HAP-1 (cell line): ENCODE measurements around the gene GPLD1.

Source experiments
- DNase-seq, 2 experiments: peaks; one replicate each; pipeline ENCODE4 v3.0.0-alpha.2; 2016 to 2020; ENCODE audit warnings: low spot score in 2 of 2
- H3K27me3 ChIP-seq: fragments of 250-450 bp; sonication (Bioruptor Pico); 2 replicates; pipeline ENCODE4 v1.5.1; 2020; ENCODE audit warnings: low read depth, mild to moderate bottlenecking, moderate library complexity
- H3K36me3 ChIP-seq: fragments of 250-450 bp; sonication (Bioruptor Pico); replicated peaks from 2 replicates; pipeline ENCODE4 v1.5.1; 2020; ENCODE audit warnings: mild to moderate bottlenecking
- H3K4me1 ChIP-seq: fragments of 250-450 bp; sonication (Bioruptor Pico); 2 replicates; pipeline ENCODE4 v1.5.1; 2020; ENCODE audit warnings: mild to moderate bottlenecking
- H3K4me3 ChIP-seq: fragments of 250-450 bp; sonication (Bioruptor Pico); 2 replicates; pipeline ENCODE4 v1.5.1; 2020; ENCODE audit warnings: mild to moderate bottlenecking, moderate library complexity
- H3K9me3 ChIP-seq: fragments of 250-450 bp; sonication (Bioruptor Pico); 2 replicates; pipeline ENCODE4 v1.5.1; 2020; ENCODE audit warnings: mild to moderate bottlenecking, moderate library complexity
- in situ Hi-C: fragments of 300-500 bp; cut with MboI; formaldehyde crosslinking; loops from 3 replicates; pipeline ENCODE4 v1.14.3; 2020; ENCODE audit warnings: low sequenced_read_pairs, inconsistent platforms, mixed read lengths

GPLD1 gene, protein sequence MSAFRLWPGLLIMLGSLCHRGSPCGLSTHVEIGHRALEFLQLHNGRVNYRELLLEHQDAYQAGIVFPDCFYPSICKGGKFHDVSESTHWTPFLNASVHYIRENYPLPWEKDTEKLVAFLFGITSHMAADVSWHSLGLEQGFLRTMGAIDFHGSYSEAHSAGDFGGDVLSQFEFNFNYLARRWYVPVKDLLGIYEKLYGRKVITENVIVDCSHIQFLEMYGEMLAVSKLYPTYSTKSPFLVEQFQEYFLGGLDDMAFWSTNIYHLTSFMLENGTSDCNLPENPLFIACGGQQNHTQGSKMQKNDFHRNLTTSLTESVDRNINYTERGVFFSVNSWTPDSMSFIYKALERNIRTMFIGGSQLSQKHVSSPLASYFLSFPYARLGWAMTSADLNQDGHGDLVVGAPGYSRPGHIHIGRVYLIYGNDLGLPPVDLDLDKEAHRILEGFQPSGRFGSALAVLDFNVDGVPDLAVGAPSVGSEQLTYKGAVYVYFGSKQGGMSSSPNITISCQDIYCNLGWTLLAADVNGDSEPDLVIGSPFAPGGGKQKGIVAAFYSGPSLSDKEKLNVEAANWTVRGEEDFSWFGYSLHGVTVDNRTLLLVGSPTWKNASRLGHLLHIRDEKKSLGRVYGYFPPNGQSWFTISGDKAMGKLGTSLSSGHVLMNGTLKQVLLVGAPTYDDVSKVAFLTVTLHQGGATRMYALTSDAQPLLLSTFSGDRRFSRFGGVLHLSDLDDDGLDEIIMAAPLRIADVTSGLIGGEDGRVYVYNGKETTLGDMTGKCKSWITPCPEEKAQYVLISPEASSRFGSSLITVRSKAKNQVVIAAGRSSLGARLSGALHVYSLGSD

GRCh38 chr6:24489470-24489869 is at the start of gene GPLD1:
GPLD1 (minus strand) TSS chr6:24489578; CDS start chr6:24489511, 67 bp downstream.
- no peak within 1 kb of the TSS for H3K4me3 ChIP-seq
- peaks cover 8% of the 10 kb centered on the region for H3K4me1 ChIP-seq
- DNase-seq = no peak
- no peaks in the 10 kb centered on the region for H3K27me3 ChIP-seq
- no peaks in the 10 kb centered on the region for H3K36me3 ChIP-seq
- no peaks in the 10 kb centered on the region for H3K9me3 ChIP-seq
- in situ Hi-C loops = no loop called here

DNA sequence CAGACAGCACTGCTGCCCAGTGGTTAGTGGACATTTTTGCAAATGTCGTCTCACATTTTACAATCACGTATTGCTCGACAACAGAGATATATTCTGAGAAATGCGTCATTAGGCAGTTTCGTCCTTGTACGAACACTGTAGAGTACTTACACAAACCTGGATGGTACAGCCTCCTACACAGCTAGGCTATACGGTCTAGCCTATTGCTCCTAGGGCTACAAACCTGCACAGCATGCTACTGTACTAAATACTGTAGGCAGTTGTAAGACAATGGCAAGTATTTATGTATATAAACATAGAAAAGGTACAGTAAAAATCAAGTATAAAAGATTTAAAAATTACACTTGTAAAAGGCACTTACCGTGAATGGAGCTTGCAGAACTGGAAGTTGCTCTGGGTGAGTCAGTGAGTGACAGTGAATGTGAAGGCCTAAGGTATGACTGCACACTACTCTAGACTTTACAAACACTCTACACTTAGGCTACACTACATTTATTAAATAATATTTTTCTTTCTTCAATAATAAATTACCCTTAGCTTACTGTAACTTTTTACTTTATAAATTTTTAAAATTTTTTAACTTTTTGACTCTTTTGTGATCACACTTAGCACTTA is 48.5 kb upstream of the GPLD1 start:
- DNase-seq = no peak
- in situ Hi-C loops = no loop called here
- H3K4me3 ChIP-seq = peak overlapping the region; percentile 6
- peaks cover 16% of the 10 kb centered on the region for H3K4me1 ChIP-seq
- no peaks in the 10 kb centered on the region for H3K27me3 ChIP-seq
- H3K9me3 ChIP-seq = no peaks in the 10 kb centered on the region
- no peaks in the 10 kb centered on the region for H3K36me3 ChIP-seq

DNA sequence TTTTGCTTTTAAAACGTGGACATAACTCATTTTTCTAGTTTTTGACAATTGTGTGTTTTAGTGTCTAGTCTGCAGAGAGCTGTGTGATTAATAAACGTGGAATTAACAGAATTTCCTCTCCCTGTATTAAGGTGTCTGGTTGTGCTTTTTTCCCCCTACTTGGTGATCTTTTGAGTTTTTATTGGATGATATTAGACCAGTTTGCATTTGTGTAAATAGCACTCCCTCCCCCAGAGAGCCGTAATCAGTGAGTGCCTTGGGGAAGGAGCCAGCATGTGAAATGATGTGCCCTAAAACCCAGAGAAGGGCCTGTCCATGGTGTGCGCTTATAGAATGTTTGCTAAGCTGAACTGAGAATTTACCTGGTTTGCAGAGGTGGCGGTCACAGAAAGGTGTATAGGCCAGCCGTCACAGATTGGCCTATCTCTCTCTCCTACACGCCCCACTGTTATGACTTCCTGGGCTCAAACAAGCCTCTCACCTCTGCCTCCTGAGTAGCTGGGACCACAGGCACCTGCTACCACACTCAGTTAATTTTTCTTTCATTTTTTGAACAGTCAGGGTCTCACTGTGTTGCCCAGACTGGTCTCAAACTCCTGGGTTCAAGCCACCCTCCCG is 47.8 kb upstream of the GPLD1 start:
- Histone ChIP-seq H3K4me3 (no peak overlapping the region), H3K4me1 (peaks cover 16% of the 10 kb centered on the region), H3K27me3 (no peaks in the 10 kb centered on the region), H3K9me3 (no peaks in the 10 kb centered on the region), H3K36me3 (no peaks in the 10 kb centered on the region)
- in situ Hi-C loops = no loop called here
- no peak for DNase-seq

- DNase-seq = no peak
- Histone ChIP-seq H3K4me3 (no peak overlapping the region), H3K36me3 (no peaks in the 10 kb centered on the region), H3K9me3 (no peaks in the 10 kb centered on the region), H3K27me3 (no peaks in the 10 kb centered on the region), H3K4me1 (peaks cover 16% of the 10 kb centered on the region)
- in situ Hi-C loops = no loop called here
Measured at GRCh38 chr6:24536466-24536865, 47.1 kb upstream of the GPLD1 start.

GRCh38 chr6:24535210-24535609 is 45.8 kb upstream of the GPLD1 start:
- H3K4me3 ChIP-seq = no peak overlapping the region
- H3K36me3 ChIP-seq = no peaks in the 10 kb centered on the region
- H3K4me1 ChIP-seq = peaks cover 16% of the 10 kb centered on the region
- no peaks in the 10 kb centered on the region for H3K27me3 ChIP-seq
- DNase-seq = no peak
- in situ Hi-C loops = no loop called here
- H3K9me3 ChIP-seq = no peaks in the 10 kb centered on the region

DNA sequence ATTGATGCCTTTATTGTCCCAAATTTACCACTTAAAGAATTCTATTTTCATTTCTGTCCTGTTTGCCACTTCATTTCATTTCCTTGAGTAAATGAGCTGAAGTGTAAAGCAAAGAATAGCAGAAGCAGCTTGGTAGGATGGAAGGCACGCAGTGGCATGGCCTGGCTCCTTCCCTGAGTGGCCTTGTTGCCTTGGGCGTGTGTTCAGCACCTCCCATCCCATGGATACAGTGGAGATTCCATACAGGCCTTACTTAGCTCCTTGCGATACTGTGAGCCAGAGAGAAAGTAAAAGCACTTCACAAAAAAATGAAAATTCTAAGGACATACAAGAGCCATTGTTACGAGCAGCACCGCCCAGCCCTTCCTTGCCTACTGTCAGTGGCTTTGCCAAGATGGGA is 45.0 kb upstream of the GPLD1 start:
- in situ Hi-C loops = no loop called here
- H3K4me3 ChIP-seq = no peak overlapping the region
- no peaks in the 10 kb centered on the region for H3K9me3 ChIP-seq
- no peaks in the 10 kb centered on the region for H3K36me3 ChIP-seq
- DNase-seq = no peak
- H3K4me1 ChIP-seq = peaks cover 13% of the 10 kb centered on the region
- H3K27me3 ChIP-seq = no peaks in the 10 kb centered on the region

DNA sequence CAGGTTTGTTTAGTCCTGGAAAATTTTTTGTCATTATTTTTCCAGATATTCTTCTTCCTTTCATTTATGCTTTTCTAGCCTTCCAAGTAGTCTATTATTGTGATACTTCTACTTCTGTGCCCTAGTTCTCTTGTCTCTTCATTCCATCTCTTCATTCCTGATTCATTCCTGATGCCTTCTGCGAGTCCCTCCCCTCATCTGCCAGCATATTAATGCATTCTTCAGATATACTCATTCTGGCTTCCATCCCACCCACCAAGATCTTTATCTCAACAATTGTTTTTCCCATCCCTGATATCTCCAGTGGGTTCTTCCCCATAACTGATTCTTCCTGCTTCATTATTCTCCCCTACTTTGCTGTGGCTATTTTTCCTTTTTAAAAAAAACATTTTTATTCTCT is 40.6 kb upstream of the GPLD1 start:
- no peak for DNase-seq
- Histone ChIP-seq H3K4me1 (no peaks in the 10 kb centered on the region), H3K27me3 (no peaks in the 10 kb centered on the region), H3K9me3 (no peaks in the 10 kb centered on the region), H3K4me3 (no peak overlapping the region), H3K36me3 (no peaks in the 10 kb centered on the region)
- in situ Hi-C loops = no loop called here

- Histone ChIP-seq H3K4me1 (no peaks in the 10 kb centered on the region), H3K36me3 (no peaks in the 10 kb centered on the region), H3K9me3 (no peaks in the 10 kb centered on the region), H3K4me3 (no peak overlapping the region), H3K27me3 (no peaks in the 10 kb centered on the region)
- DNase-seq = peak; percentile 28 to 49
- in situ Hi-C loops = no loop called here
Measured at GRCh38 chr6:24524805-24525204, 35.4 kb upstream of the GPLD1 start.

- H3K9me3 ChIP-seq = no peaks in the 10 kb centered on the region
- no peaks in the 10 kb centered on the region for H3K36me3 ChIP-seq
- in situ Hi-C loops = no loop called here
- DNase-seq = no peak
- no peaks in the 10 kb centered on the region for H3K27me3 ChIP-seq
- H3K4me3 ChIP-seq = no peak overlapping the region
- H3K4me1 ChIP-seq = no peaks in the 10 kb centered on the region
Measured at GRCh38 chr6:24524329-24524728, 35.0 kb upstream of the GPLD1 start.

DNA sequence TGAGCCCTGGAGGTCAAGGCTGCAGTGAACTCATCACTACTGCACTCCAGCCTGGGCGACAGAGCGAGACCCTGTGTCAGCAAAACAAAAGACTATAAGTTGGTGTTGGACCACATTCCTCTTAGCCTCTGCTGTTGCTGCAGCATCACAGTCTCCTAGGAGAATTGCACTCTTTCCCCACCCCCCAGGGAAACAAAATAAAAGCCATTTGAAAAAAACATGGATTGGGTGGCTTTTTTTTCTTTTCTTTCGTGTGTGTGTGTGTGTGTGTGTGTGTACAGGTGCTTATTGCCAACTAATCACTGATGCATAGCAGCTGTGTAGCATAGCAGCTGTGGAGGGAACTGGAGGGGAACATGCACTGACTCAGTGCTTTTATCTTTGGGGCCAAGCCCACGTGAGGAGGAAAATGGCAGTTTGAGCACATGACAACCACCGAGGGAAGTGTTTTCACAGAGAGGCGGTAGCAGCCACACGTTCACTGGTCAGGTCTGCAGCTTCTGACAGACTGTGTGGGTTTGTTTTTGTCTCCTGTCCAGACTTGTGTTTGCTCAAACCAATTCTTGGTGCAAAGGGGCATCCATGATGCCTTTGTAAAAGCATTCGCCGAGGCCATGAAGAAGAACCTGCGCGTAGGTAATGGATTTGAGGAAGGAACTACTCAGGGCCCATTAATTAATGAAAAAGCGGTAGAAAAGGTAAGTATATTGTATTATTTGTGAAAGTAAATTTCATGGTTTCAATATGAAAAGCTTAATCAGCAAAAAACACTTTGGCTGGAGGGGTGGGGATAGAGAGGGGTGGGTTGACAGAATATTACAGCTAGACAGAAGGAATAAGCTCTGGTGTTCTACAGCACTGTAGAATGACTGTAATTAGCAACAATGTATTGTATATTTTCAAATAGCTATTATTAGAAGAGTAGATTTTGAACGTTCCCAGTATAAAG is 33.1 kb upstream of the GPLD1 start:
- Histone ChIP-seq H3K36me3 (no peaks in the 10 kb centered on the region), H3K4me1 (no peaks in the 10 kb centered on the region), H3K9me3 (no peaks in the 10 kb centered on the region), H3K4me3 (no peak overlapping the region), H3K27me3 (no peaks in the 10 kb centered on the region)
- no peak for DNase-seq
- in situ Hi-C loops = no loop called here

DNA sequence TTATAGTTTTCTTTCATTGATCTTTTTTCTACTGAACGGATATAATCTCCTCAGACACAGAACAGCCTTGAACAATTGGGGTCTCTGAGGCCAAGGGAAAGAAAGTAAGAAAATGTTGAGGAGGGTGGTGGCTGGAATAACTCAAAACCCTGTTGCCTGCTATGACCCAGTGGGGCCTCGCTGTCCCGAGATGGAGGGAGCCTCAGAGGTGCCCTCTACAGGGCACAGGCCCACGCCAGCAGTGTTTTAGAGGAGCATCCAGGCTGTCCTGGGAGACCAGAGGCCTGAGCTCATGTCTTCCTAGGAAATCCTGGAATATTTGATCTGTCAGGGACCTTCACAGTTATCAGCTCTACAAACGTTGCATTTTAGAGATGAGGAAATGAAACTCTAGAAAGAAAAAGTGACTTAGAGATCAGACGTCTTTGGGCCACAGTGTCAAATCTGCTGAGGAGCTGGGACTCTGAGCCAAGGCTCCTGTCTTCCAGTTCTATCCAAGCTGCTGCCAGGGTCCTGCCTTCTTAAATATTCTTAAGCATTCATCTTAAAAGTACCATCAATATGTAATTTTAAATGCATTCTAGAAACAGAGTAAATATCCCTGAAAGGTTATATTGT is 31.7 kb upstream of the GPLD1 start:
- in situ Hi-C loops = no loop called here
- no peak overlapping the region for H3K4me3 ChIP-seq
- DNase-seq = peak; percentile 39 to 73

GRCh38 chr6:24517659-24518543 is 28.5 kb upstream of the GPLD1 start:
- in situ Hi-C loops = no loop called here
- no peaks in the 10 kb centered on the region for H3K27me3 ChIP-seq
- no peaks in the 10 kb centered on the region for H3K4me1 ChIP-seq
- H3K9me3 ChIP-seq = no peaks in the 10 kb centered on the region
- no peak overlapping the region for H3K4me3 ChIP-seq
- no peak for DNase-seq
- no peaks in the 10 kb centered on the region for H3K36me3 ChIP-seq

More for the DNA sequence above, 31.7 kb upstream of the GPLD1 start:
- H3K4me1 ChIP-seq = no peaks in the 10 kb centered on the region
- H3K36me3 ChIP-seq = no peaks in the 10 kb centered on the region
- no peaks in the 10 kb centered on the region for H3K27me3 ChIP-seq
- no peaks in the 10 kb centered on the region for H3K9me3 ChIP-seq
